HFFc6 (cell line): ENCODE measurements around the gene THADA. TPM values are rescaled to one million over a fixed set of nuclear protein-coding genes. Genes with fewer than 3 reads are reported as not detected.

Experiments used
- DNase-seq: peaks from one replicate; pipeline ENCODE4 v3.0.0-alpha.2; 2018
- H3K27ac Mint-ChIP-seq: 2 replicates; pipeline ENCODE4 v1.8.0; 2020; ENCODE audit warnings: mild to moderate bottlenecking, mixed read lengths
- H3K27me3 Mint-ChIP-seq: 2 replicates; pipeline ENCODE4 v1.8.0; 2021; ENCODE audit warnings: mild to moderate bottlenecking, moderate library complexity, mixed read lengths; ENCODE audit not compliant: insufficient read depth
- H3K36me3 Mint-ChIP-seq: 2 replicates; pipeline ENCODE4 v1.8.0; 2021; ENCODE audit warnings: low read depth, mixed read lengths
- H3K4me1 Mint-ChIP-seq: 2 replicates; pipeline ENCODE4 v1.8.0; 2020; ENCODE audit warnings: low read depth, mixed read lengths
- H3K4me3 Mint-ChIP-seq: 2 replicates; pipeline ENCODE4 v1.8.0; 2020; ENCODE audit warnings: mild to moderate bottlenecking, moderate library complexity, mixed read lengths
- H3K9me3 Mint-ChIP-seq: 2 replicates; pipeline ENCODE4 v1.8.0; 2020; ENCODE audit warnings: mild to moderate bottlenecking, mixed read lengths
- total RNA-seq, 6 experiments: library from RNA; stranded (reverse); fragmentation: NEBNext Ultra II Directional; extraction: Animal tissue kit (Norgen Biotek cat#: 25700); gene quantifications; 2 replicates in 1 of 6; 3 replicates in 5 of 6; pipeline ENCODE4 v1.2.3, GENCODE V29; 2021
- TF ChIP-seq, protein P1 (sequence below): fragments of 200-600 bp; sonication (generic); IDR thresholded peaks from 2 replicates; pipeline ENCODE4 v1.5.0; 2021; ENCODE audit warnings: antibody characterized with exemption, mild to moderate bottlenecking

THADA gene
- total RNA-seq, 6 experiments from 2014 or later: 14.3 to 20.5 (median 17.3) TPM

DNA sequence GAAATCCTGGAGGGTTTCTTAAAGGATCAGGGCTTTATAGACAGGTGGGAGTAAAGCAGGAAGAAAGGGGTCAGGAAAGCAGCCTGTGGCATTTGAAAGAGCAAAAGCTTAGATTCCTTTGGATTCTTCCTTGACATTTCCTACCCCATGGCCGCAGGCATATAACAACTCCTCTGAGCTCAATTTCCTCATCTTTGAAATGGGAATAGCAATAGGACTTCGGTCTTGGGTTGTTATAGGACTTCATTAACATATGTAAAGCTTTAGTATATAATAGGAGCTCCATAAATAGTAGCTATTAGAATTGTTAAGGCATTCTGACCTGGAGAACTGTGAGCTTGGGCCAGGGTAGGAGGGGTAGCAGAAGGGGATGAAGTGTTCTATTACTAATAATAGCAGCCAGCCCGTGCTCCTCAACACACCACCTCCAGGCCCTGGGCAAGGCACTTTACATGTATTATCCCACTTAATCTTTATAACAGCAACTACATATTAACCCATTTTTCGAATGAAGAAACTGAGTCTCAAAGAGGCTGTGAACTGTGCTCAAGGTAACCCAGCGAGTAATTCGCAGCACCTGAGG is 380.1 kb downstream of the THADA start:
- Mint-ChIP-seq H3K36me3 (no peaks in the 10 kb centered on the region), H3K9me3 (no peaks in the 10 kb centered on the region), H3K27me3 (peaks cover 8% of the 10 kb centered on the region), H3K27ac (no peak overlapping the region), H3K4me1 (peaks cover 33% of the 10 kb centered on the region), H3K4me3 (no peak overlapping the region)
- no peak for DNase-seq
- TF ChIP-seq, protein P1, sequence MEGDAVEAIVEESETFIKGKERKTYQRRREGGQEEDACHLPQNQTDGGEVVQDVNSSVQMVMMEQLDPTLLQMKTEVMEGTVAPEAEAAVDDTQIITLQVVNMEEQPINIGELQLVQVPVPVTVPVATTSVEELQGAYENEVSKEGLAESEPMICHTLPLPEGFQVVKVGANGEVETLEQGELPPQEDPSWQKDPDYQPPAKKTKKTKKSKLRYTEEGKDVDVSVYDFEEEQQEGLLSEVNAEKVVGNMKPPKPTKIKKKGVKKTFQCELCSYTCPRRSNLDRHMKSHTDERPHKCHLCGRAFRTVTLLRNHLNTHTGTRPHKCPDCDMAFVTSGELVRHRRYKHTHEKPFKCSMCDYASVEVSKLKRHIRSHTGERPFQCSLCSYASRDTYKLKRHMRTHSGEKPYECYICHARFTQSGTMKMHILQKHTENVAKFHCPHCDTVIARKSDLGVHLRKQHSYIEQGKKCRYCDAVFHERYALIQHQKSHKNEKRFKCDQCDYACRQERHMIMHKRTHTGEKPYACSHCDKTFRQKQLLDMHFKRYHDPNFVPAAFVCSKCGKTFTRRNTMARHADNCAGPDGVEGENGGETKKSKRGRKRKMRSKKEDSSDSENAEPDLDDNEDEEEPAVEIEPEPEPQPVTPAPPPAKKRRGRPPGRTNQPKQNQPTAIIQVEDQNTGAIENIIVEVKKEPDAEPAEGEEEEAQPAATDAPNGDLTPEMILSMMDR: no peak

DNA sequence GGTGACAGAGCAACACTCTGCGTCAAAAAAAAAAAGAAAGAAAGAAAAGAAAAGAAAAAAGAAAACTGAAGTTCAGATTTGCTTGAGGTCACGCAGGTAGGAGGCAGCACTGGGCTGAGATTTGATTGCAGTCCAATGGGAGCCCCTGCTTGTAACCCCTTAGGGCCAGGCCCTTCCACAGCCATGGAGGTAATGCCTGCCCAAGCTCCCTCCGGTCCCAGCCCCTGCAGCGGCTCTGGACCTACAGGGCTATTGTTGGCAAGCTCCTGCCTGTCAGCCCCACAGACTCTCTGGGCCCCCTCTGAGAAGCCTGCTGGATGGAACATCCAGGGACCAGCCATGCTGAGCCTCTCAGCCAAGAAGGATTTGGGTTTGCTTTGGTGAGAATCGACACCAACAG is 381.6 kb downstream of the THADA start:
- H3K4me1 Mint-ChIP-seq: peaks cover 18% of the 10 kb centered on the region
- H3K9me3 Mint-ChIP-seq: no peaks in the 10 kb centered on the region
- no peak for DNase-seq
- peaks cover 6% of the 10 kb centered on the region for H3K27me3 Mint-ChIP-seq
- H3K36me3 Mint-ChIP-seq: no peaks in the 10 kb centered on the region
- TF ChIP-seq, protein P1: no peak
- no peak overlapping the region for H3K27ac Mint-ChIP-seq
- H3K4me3 Mint-ChIP-seq: no peak overlapping the region

DNA sequence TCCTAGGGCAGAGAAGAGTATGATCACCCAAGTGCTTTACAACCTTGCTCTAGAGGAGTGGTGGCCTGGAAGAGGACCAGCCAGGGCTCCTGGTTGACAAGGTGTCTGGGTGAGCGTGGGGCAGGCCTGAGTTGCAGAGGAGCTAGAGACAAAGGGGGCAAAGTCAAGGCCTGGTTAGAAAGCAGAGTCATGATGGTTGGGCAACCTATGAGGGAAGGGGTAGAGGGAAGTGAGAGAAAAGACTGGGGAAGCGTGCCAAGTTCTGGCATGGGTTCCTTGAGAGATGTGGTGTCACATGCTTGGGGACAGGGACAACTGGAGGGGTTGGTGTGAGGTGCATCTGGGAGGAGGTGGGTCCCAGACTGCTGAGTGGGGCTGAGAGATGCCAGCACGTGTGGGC is 382.9 kb downstream of the THADA start:
- peaks cover 5% of the 10 kb centered on the region for H3K4me1 Mint-ChIP-seq
- TF ChIP-seq, protein P1: no peak
- no peak overlapping the region for H3K4me3 Mint-ChIP-seq
- DNase-seq: no peak
- no peaks in the 10 kb centered on the region for H3K9me3 Mint-ChIP-seq
- no peak overlapping the region for H3K27ac Mint-ChIP-seq
- H3K36me3 Mint-ChIP-seq: no peaks in the 10 kb centered on the region
- H3K27me3 Mint-ChIP-seq: peaks cover 6% of the 10 kb centered on the region

DNA sequence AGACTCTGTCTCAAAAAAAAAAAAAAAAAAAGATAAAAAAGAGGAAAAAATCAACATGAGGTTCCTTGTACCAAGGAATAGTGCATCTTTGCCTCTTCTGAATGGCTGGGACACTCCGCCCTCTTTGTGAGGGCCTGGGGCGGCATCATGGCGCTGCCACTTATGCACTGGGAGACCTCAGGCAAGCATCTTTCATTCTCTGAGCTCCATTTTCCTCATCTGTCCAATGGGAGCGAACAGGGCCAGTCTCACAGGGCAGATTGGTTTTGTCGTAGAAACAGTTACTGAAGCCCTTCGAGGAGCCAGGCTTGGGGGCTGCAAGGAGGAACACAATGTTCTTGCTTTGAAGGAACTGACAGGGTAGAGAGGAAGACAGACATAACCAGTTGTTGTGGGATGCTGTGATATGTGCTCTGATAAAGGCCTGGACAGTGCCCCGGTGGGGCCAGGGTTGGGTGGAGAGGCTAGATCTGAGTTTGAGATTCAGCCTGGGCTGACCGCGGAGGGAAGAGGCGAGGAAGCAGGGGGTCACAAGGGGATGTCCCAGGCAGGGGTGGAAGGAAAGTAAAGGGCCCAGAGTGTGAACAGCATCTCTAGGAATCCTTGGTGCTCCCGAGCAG is 383.5 kb downstream of the THADA start:
- Mint-ChIP-seq H3K27me3 (peaks cover 6% of the 10 kb centered on the region), H3K4me3 (no peak overlapping the region), H3K9me3 (no peaks in the 10 kb centered on the region), H3K27ac (no peak overlapping the region), H3K36me3 (no peaks in the 10 kb centered on the region), H3K4me1 (no peaks in the 10 kb centered on the region; the same call in 1 of the 2 replicates)
- DNase-seq: no peak
- TF ChIP-seq, protein P1: no peak

DNA sequence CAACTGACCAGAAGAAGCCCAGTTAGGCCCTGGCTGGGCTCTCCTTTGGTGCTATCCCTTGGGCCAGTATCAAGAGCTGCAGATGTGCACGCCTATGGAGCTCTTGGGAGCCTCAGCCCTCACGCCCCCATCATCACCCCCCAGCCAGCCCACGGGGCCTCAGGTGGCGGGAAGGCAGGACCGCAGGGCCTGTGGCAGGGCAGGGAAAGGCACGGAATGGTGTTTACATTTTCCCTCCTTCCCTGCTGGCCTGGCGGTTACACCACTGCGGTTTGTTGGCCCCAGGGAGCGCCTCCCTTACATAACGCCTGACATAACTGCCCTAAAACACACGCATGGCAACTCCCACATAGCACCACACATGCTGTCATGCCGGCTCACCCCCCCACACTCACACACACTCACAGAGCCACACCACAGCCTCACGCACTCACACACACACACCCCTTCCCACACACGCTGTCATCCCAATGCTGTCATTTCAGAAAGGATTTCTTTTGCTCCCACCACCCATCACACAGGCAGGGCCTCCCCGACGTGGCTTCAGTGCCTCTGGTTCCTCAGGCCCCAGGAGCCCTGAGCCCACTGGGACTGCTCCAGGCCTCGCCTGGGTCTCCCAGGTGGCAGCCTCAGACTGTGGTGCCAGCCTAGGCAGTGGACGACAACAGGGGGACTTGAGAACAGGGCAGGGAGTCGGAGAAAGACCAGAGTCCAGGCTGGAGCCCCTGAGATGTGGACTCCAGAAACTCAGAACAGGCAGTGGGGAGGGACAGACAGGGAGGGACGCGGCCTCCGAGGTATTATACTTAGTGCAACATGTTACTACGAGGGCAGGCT is 385.2 kb downstream of the THADA start:
- no peak for DNase-seq
- Mint-ChIP-seq H3K4me3 (no peak overlapping the region), H3K9me3 (no peaks in the 10 kb centered on the region), H3K4me1 (no peaks in the 10 kb centered on the region; the same call in 1 of the 2 replicates), H3K27ac (no peak overlapping the region), H3K27me3 (peaks cover 6% of the 10 kb centered on the region), H3K36me3 (no peaks in the 10 kb centered on the region)
- TF ChIP-seq, protein P1: no peak
